Calu3 (cell line): ENCODE measurements around the gene STOM. TPM values are rescaled to one million over a fixed set of nuclear protein-coding genes. Genes with fewer than 3 reads are reported as not detected.

Experiments
- BruUV-seq: library from RNA; stranded (reverse); fragments of 400-500 nt; replicated peaks from 2 replicates; lab custom pipeline; 2021; lab: Mats Ljungman, UMichigan
- CTCF ChIA-PET: fragments of 300-600 bp; sonication (Branson Sonifier 250); formaldehyde crosslinking; loops from one replicate; lab custom pipeline; 2022; ENCODE audit warnings: antibody characterized with exemption; lab: Charles Lee
- DNase-seq: peaks from one replicate; pipeline ENCODE4 v3.0.0; 2022
- H3K27ac Mint-ChIP-seq: one replicate; pipeline ENCODE4 v1.8.0; 2022; ENCODE audit warnings: mixed read lengths; ENCODE audit not compliant: unreplicated experiment
- H3K27me3 Mint-ChIP-seq: one replicate; pipeline ENCODE4 v1.8.0; 2022; ENCODE audit warnings: mixed read lengths; ENCODE audit not compliant: unreplicated experiment
- H3K36me3 Mint-ChIP-seq: one replicate; pipeline ENCODE4 v1.8.0; 2022; ENCODE audit warnings: mild to moderate bottlenecking, moderate library complexity, mixed read lengths; ENCODE audit not compliant: insufficient read depth, unreplicated experiment
- H3K4me1 Mint-ChIP-seq: one replicate; pipeline ENCODE4 v1.8.0; 2022; ENCODE audit warnings: mild to moderate bottlenecking, low read depth, mixed read lengths; ENCODE audit not compliant: unreplicated experiment
- H3K4me3 Mint-ChIP-seq: one replicate; pipeline ENCODE4 v1.8.0; 2022; ENCODE audit warnings: mild to moderate bottlenecking, low read depth, moderate library complexity, mixed read lengths; ENCODE audit not compliant: unreplicated experiment
- H3K9me3 Mint-ChIP-seq: one replicate; pipeline ENCODE4 v1.8.0; 2022; ENCODE audit warnings: low read depth, mixed read lengths; ENCODE audit not compliant: unreplicated experiment
- CTCF ChIP-seq: fragments of 200-600 bp; IDR thresholded peaks from one replicate; pipeline ENCODE4 v1.8.0; 2022; ENCODE audit warnings: antibody characterized with exemption; ENCODE audit not compliant: unreplicated experiment
- intact Hi-C: fragments of 100-400 bp; cut with micrococcal nuclease; formaldehyde crosslinking; loops from one replicate; pipeline ENCODE4 v1.10.0; 2022; ENCODE audit not compliant: unreplicated experiment
- total RNA-seq: library from RNA; stranded (reverse); gene quantifications from 2 replicates; pipeline ENCODE4 v1.2.3, GENCODE V29; 2022

Gene STOM
- total RNA-seq, 1 experiment from 2014 or later: 25.5 TPM

GRCh38 chr9:121388140-121388905 lies 18.3 kb upstream of the STOM start:
- Mint-ChIP-seq H3K4me1 (no peaks in the 10 kb centered on the region), H3K27ac (no peak overlapping the region), H3K9me3 (no peaks in the 10 kb centered on the region), H3K27me3 (no peaks in the 10 kb centered on the region), H3K4me3 (no peak overlapping the region), H3K36me3 (no peaks in the 10 kb centered on the region)
- TF ChIP-seq CTCF: no peak
- BruUV-seq: no TSS peak
- intact Hi-C loops: no loop called here
- CTCF ChIA-PET: no interaction called here
- no peak for DNase-seq

- CTCF ChIA-PET: interaction anchor here (1.2 kb wide), 1 partner anchor 17 kb away, joined by 8 read pairs; no protein-coding TSS in a partner anchor
- no peaks in the 10 kb centered on the region for H3K27me3 Mint-ChIP-seq
- H3K9me3 Mint-ChIP-seq: no peaks in the 10 kb centered on the region
- no peak for TF ChIP-seq CTCF
- H3K27ac Mint-ChIP-seq: no peak overlapping the region
- no peak overlapping the region for H3K4me3 Mint-ChIP-seq
- no peak for DNase-seq
- no TSS peak for BruUV-seq
- intact Hi-C loops: no loop called here
- H3K4me1 Mint-ChIP-seq: no peaks in the 10 kb centered on the region
- no peaks in the 10 kb centered on the region for H3K36me3 Mint-ChIP-seq
Measured at GRCh38 chr9:121386442-121387175, 16.6 kb upstream of the STOM start.

GRCh38 chr9:121383715-121384114 lies 13.7 kb upstream of the STOM start:
- intact Hi-C loops: no loop called here
- H3K27me3 Mint-ChIP-seq: no peaks in the 10 kb centered on the region
- no peaks in the 10 kb centered on the region for H3K36me3 Mint-ChIP-seq
- no TSS peak for BruUV-seq
- no peaks in the 10 kb centered on the region for H3K4me1 Mint-ChIP-seq
- no peak overlapping the region for H3K27ac Mint-ChIP-seq
- DNase-seq: no peak
- H3K9me3 Mint-ChIP-seq: no peaks in the 10 kb centered on the region
- no peak for TF ChIP-seq CTCF
- no peak overlapping the region for H3K4me3 Mint-ChIP-seq
- CTCF ChIA-PET: no interaction called here

- Mint-ChIP-seq H3K27me3 (no peaks in the 10 kb centered on the region), H3K4me1 (no peaks in the 10 kb centered on the region), H3K36me3 (no peaks in the 10 kb centered on the region), H3K4me3 (no peak overlapping the region), H3K9me3 (no peaks in the 10 kb centered on the region), H3K27ac (no peak overlapping the region)
- intact Hi-C loops: no loop called here
- TF ChIP-seq CTCF: no peak
- CTCF ChIA-PET: interaction anchor here (0.6 to 0.9 kb wide), 2 partner anchors 168 to 171 kb away, joined by 3 to 5 read pairs; no protein-coding TSS in a partner anchor
- DNase-seq: no peak
- no TSS peak for BruUV-seq
Measured at GRCh38 chr9:121380846-121381245, 10.8 kb upstream of the STOM start.
